ENCODE measurements around the gene SLC9A8. TPM values are rescaled to one million over a fixed set of nuclear protein-coding genes. Genes with fewer than 3 reads are reported as not detected.
A peak's percentile ranks its signal among the peaks of the same experiment; 100 is the strongest.
"Not testable (repeated sequence)": the region's sequence is repeated elsewhere in the genome, so short reads cannot be mapped to it uniquely, and the experiment has no call there.

Gene SLC9A8
- total RNA-seq, 4 donors from 2014 or later = 12.4 to 20.4 (median 15.1) TPM

GRCh38 chr20:49893242-49894072, 80.8 kb downstream of the SLC9A8 start:
- Histone ChIP-seq H3K27me3 (no peaks in the 10 kb centered on the region), H3K9me3 (no peaks in the 10 kb centered on the region), H3K4me1 (peaks cover 14 to 30% of the 10 kb centered on the region in 2 donors), H3K4me3 (no peak overlapping the region), H3K27ac (no peak overlapping the region), H3K36me3 (peaks cover 0 to 5% of the 10 kb centered on the region in 2 donors)
- ATAC-seq (no peak), DNase-seq (no peak)
- intact Hi-C loops (cut with DNase I; ENCODE audit: low total_unique reads) (loop anchor here (10.0 kb wide), 1 partner anchor 349 kb away; no protein-coding TSS in a partner anchor), in situ Hi-C loops (cut with MboI; ENCODE audit: low sequenced_read_pairs in 4 of 4) (no loop called here)
- TF ChIP-seq CTCF (IDR thresholded peaks at IDR 0.05 in 4 of 5, conservative IDR thresholded peaks at IDR 0.05 in 1 of 5) (no peak), POLR2A (IDR thresholded peaks at IDR 0.05) (no peak)

GRCh38 chr20:49894073-49894470, 81.4 kb downstream of the SLC9A8 start:
- ATAC-seq (no peak), DNase-seq (no peak)
- TF ChIP-seq POLR2A (IDR thresholded peaks at IDR 0.05) (no peak), CTCF (IDR thresholded peaks at IDR 0.05 in 4 of 5, conservative IDR thresholded peaks at IDR 0.05 in 1 of 5) (no peak)
- H3K27me3 ChIP-seq = no peaks in the 10 kb centered on the region
- intact Hi-C loops (cut with DNase I; ENCODE audit: low total_unique reads) (loop anchor here (10.0 kb wide), 1 partner anchor 349 kb away; no protein-coding TSS in a partner anchor), in situ Hi-C loops (cut with MboI; ENCODE audit: low sequenced_read_pairs in 4 of 4) (no loop called here)
- no peak overlapping the region for H3K4me3 ChIP-seq
- H3K9me3 ChIP-seq = no peaks in the 10 kb centered on the region
- peaks cover 0 to 5% of the 10 kb centered on the region in 2 donors for H3K36me3 ChIP-seq
- H3K4me1 ChIP-seq = peaks cover 14 to 30% of the 10 kb centered on the region in 2 donors
- H3K27ac ChIP-seq = no peak overlapping the region

- ATAC-seq; in situ Hi-C loops (cut with MboI; ENCODE audit: low sequenced_read_pairs in 4 of 4); H3K27ac ChIP-seq: not testable (repeated sequence)
These were observed 83.0 kb downstream of the SLC9A8 start for GRCh38 chr20:49895474-49896093.

GRCh38 chr20:49896204-49896603, 83.6 kb downstream of the SLC9A8 start:
- no peaks in the 10 kb centered on the region for H3K36me3 ChIP-seq
- no peaks in the 10 kb centered on the region for H3K27me3 ChIP-seq
- intact Hi-C loops (cut with DNase I; ENCODE audit: low total_unique reads) (loop anchor here (5.0 to 10.0 kb wide), 2 partner anchors 34 to 351 kb away; no protein-coding TSS in a partner anchor), in situ Hi-C loops (cut with MboI; ENCODE audit: low sequenced_read_pairs in 4 of 4) (no loop called here)
- H3K9me3 ChIP-seq = no peaks in the 10 kb centered on the region
- TF ChIP-seq CTCF (IDR thresholded peaks at IDR 0.05 in 4 of 5, conservative IDR thresholded peaks at IDR 0.05 in 1 of 5) (no peak), POLR2A (IDR thresholded peaks at IDR 0.05) (no peak)
- DNase-seq = peak in 1 of 2 donors; percentile 21
- peak; percentile 49 to 74 for ATAC-seq
- H3K4me1 ChIP-seq = peaks cover 18 to 29% of the 10 kb centered on the region in 2 donors
- H3K27ac ChIP-seq = no peak overlapping the region
- no peak overlapping the region for H3K4me3 ChIP-seq

More at GRCh38 chr20:49895474-49896093, 83.0 kb downstream of the SLC9A8 start:
- H3K27me3 ChIP-seq, H3K4me3 ChIP-seq, DNase-seq, H3K36me3 ChIP-seq, H3K9me3 ChIP-seq: not testable (repeated sequence)
- intact Hi-C loops (cut with DNase I; ENCODE audit: low total_unique reads) = loop anchor here (5.0 to 10.0 kb wide), 2 partner anchors 33 to 351 kb away; no protein-coding TSS in a partner anchor
- peaks cover 14 to 30% of the 10 kb centered on the region in 2 donors for H3K4me1 ChIP-seq

Data from gastrocnemius medialis (tissue), 4 donors.